KMS-11 (cell line): Measurements from ENCODE around the gene OR2V1.

Source experiments
- H2AFZ ChIP-seq: fragments of 200-600 bp; sonication (generic); 2 replicates; pipeline ENCODE4 v1.6.1; 2016; ENCODE audit warnings: antibody characterized with exemption, mixed run types, low read depth
- H3K27ac ChIP-seq: fragments of 200-600 bp; sonication (generic); 2 replicates; pipeline ENCODE4 v1.6.1; 2016; ENCODE audit warnings: mild to moderate bottlenecking, mixed run types
- H3K27me3 ChIP-seq: fragments of 200-600 bp; sonication (generic); 2 replicates; pipeline ENCODE4 v1.6.1; 2017; ENCODE audit warnings: mild to moderate bottlenecking, low read depth, mixed run types, moderate library complexity; ENCODE audit not compliant: insufficient read depth
- H3K36me3 ChIP-seq: fragments of 200-600 bp; sonication (generic); 2 replicates; pipeline ENCODE4 v1.6.1; 2017; ENCODE audit warnings: mild to moderate bottlenecking, mixed run types; ENCODE audit not compliant: insufficient read depth
- H3K4me1 ChIP-seq: fragments of 200-600 bp; sonication (generic); 2 replicates; pipeline ENCODE4 v1.6.1; 2016; ENCODE audit warnings: mild to moderate bottlenecking, low read depth, mixed run types; ENCODE audit not compliant: poor library complexity, severe bottlenecking
- H3K4me2 ChIP-seq: fragments of 200-600 bp; sonication (generic); 2 replicates; pipeline ENCODE4 v1.7.0; 2016; ENCODE audit warnings: mild to moderate bottlenecking, mixed run types
- H3K4me3 ChIP-seq: fragments of 200-600 bp; sonication (generic); IDR thresholded peaks from 2 replicates; pipeline ENCODE4 v1.6.1; 2017; ENCODE audit warnings: low read depth, low read length, mixed read lengths; ENCODE audit not compliant: insufficient read depth
- H3K79me2 ChIP-seq: fragments of 200-600 bp; sonication (generic); 2 replicates; pipeline ENCODE4 v1.6.1; 2016; ENCODE audit warnings: low read depth, mixed run types; ENCODE audit not compliant: insufficient read depth
- H3K9ac ChIP-seq: fragments of 200-600 bp; sonication (generic); 2 replicates; pipeline ENCODE4 v1.6.1; 2016; ENCODE audit warnings: mild to moderate bottlenecking, mixed run types
- H4K20me1 ChIP-seq: fragments of 200-600 bp; sonication (generic); 2 replicates; pipeline ENCODE4 v1.6.1; 2016; ENCODE audit warnings: mild to moderate bottlenecking, mixed run types; ENCODE audit not compliant: insufficient read depth
- CTCF ChIP-seq: fragments of 200-600 bp; sonication (generic); conservative IDR thresholded peaks from 2 replicates; pipeline ENCODE4 v1.6.1; 2017; ENCODE audit warnings: low read depth, mild to moderate bottlenecking, antibody characterized with exemption, low read length, moderate library complexity, mixed read lengths

The OR2V1 gene

GRCh38 chr5:181127456-181127855 lies 3.5 kb downstream of the OR2V1 start:
- Histone ChIP-seq H3K27me3 (no peaks in the 10 kb centered on the region), H4K20me1 (no peaks in the 10 kb centered on the region), H3K9ac (no peak overlapping the region), H3K36me3 (no peaks in the 10 kb centered on the region), H3K4me2 (no peak overlapping the region), H2AFZ (no peak overlapping the region), H3K27ac (no peak overlapping the region), H3K4me3 (no peak overlapping the region), H3K4me1 (no peaks in the 10 kb centered on the region), H3K79me2 (no peaks in the 10 kb centered on the region)
- no peak for TF ChIP-seq CTCF

DNA sequence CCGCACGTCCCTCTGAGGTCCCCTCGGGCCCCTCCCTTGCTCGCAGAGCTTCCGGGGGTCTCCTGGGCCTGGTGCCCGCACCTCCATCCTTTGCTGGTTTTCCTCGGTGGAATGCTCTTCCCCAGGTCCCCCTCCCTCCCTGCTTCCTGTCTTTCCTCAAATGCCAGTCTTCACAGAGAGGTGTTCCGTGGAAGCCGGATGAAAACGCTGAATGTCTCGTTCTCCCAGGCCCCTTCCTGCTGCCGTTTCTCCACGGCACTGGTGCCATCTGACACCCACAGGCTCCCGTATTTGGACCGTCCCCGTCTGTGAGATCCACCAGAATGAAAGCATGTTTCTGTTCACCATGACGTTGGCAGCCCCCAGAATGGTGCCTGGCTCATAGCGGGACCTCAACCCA lies 4.1 kb downstream of the OR2V1 start:
- H4K20me1 ChIP-seq: no peaks in the 10 kb centered on the region

GRCh38 chr5:181124526-181124925 lies 6.4 kb downstream of the OR2V1 start:
- Histone ChIP-seq H4K20me1 (no peaks in the 10 kb centered on the region), H2AFZ (no peak overlapping the region), H3K4me2 (no peak overlapping the region), H3K27ac (no peak overlapping the region), H3K79me2 (no peaks in the 10 kb centered on the region), H3K9ac (no peak overlapping the region), H3K4me1 (no peaks in the 10 kb centered on the region), H3K36me3 (no peaks in the 10 kb centered on the region), H3K4me3 (no peak overlapping the region), H3K27me3 (no peaks in the 10 kb centered on the region)
- no peak for TF ChIP-seq CTCF

More for the DNA sequence above, 4.1 kb downstream of the OR2V1 start:
- Histone ChIP-seq H3K4me2 (no peak overlapping the region), H3K27me3 (no peaks in the 10 kb centered on the region), H3K27ac (no peak overlapping the region), H3K9ac (no peak overlapping the region), H2AFZ (no peak overlapping the region), H3K36me3 (no peaks in the 10 kb centered on the region), H3K4me1 (no peaks in the 10 kb centered on the region), H3K4me3 (no peak overlapping the region), H3K79me2 (no peaks in the 10 kb centered on the region)
- TF ChIP-seq CTCF: no peak

GRCh38 chr5:181121675-181122561 lies 9.1 kb downstream of the OR2V1 start:
- TF ChIP-seq CTCF: no peak
- H3K4me2 ChIP-seq: no peak overlapping the region

More at GRCh38 chr5:181121675-181122561, 9.1 kb downstream of the OR2V1 start:
- H3K27ac ChIP-seq: no peak overlapping the region
- H4K20me1 ChIP-seq: no peaks in the 10 kb centered on the region
- H3K79me2 ChIP-seq: no peaks in the 10 kb centered on the region
- no peaks in the 10 kb centered on the region for H3K4me1 ChIP-seq
- H3K36me3 ChIP-seq: no peaks in the 10 kb centered on the region
- no peak overlapping the region for H3K4me3 ChIP-seq
- H3K9ac ChIP-seq: no peak overlapping the region
- no peaks in the 10 kb centered on the region for H3K27me3 ChIP-seq
- no peak overlapping the region for H2AFZ ChIP-seq
